ENCODE data around the gene FASN. TPM values are rescaled to one million over a fixed set of nuclear protein-coding genes. Genes with fewer than 3 reads are reported as not detected.

The FASN gene
- total and polyA plus RNA-seq, 2 donors (not counting 1 experiment from before 2014, with no cell fraction given) = 19.4 to 35.6 TPM

GRCh38 chr17:82116246-82116645 lies 18.2 kb upstream of the FASN start:
- Histone ChIP-seq H3K79me2 (ENCODE audit: control insufficient read depth, insufficient read depth, low read length) (no peaks in the 10 kb centered on the region), H3K36me3 (replicated peaks in 1 of 2; ENCODE audit: control extremely low read depth in 1 of 2, control insufficient read depth in 1 of 2, extremely low read depth in 1 of 2, insufficient read depth in 2 of 2, low read length in 1 of 2) (no peaks in the 10 kb centered on the region), H3K9me3 (ENCODE audit: control extremely low read depth in 1 of 3, control insufficient read depth in 2 of 3, insufficient read depth in 1 of 3, low read length in 2 of 3) (no peaks in the 10 kb centered on the region), H3K4me2 (replicated peaks; ENCODE audit: low read depth, low read length, poor library complexity, severe bottlenecking) (no peak overlapping the region), H3K27ac (ENCODE audit: low read length in 2 of 2) (no peak overlapping the region), H3K4me3 (ENCODE audit: control extremely low read depth in 1 of 5, extremely low read depth in 1 of 5, insufficient read depth in 1 of 5, low read depth in 2 of 5, low read length in 4 of 5) (no peak overlapping the region), H4K20me1 (ENCODE audit: control insufficient read depth, insufficient read depth, low read length, poor library complexity, severe bottlenecking) (no peaks in the 10 kb centered on the region), H2AFZ (ENCODE audit: insufficient read depth, low read depth, low read length, poor library complexity, severe bottlenecking) (no peak overlapping the region), H3K9ac (ENCODE audit: low read length) (no peak overlapping the region), H3K4me1 (ENCODE audit: control insufficient read depth in 2 of 2, insufficient read depth in 2 of 2, low read length in 2 of 2) (no peaks in the 10 kb centered on the region), H3K27me3 (replicated peaks in 1 of 4; ENCODE audit: control extremely low read depth in 1 of 4, control insufficient read depth in 3 of 4, insufficient read depth in 4 of 4, low read length in 3 of 4) (no peaks in the 10 kb centered on the region)
- H3K4me3 Mint-ChIP-seq = no peak overlapping the region
- H3K4me1 Mint-ChIP-seq = no peaks in the 10 kb centered on the region
- TF ChIP-seq EZH2 (IDR thresholded peaks at IDR 0.05; ENCODE audit: borderline replicate concordance, insufficient read depth, low read depth, low read length, poor library complexity, severe bottlenecking) = no peak
- TF ChIP-seq CTCF (IDR thresholded peaks at IDR 0.05) = no peak
- no peaks in the 10 kb centered on the region for H3K27me3 Mint-ChIP-seq
- no peak for DNase-seq
- WGBS (ENCODE audit: insufficient coverage) = 87% methylated on average over 6 of the region's 6 CpGs
- ATAC-seq (ENCODE audit: low read depth) = no peak
- no peaks in the 10 kb centered on the region for H3K9me3 Mint-ChIP-seq (ENCODE audit: insufficient read depth)
- POLR2A ChIA-PET = interaction anchor here (0.7 kb wide), 1 partner anchor 9 kb away, joined by 6 read pairs; no protein-coding TSS in a partner anchor
- CTCF ChIA-PET = no interaction called here
- no peak overlapping the region for H3K27ac Mint-ChIP-seq
- intact Hi-C loops (cut with micrococcal nuclease) = no loop called here

GRCh38 chr17:82114872-82115271 lies 16.8 kb upstream of the FASN start:
- no peak overlapping the region for H3K4me3 Mint-ChIP-seq
- H3K27ac ChIP-seq (ENCODE audit: low read length in 2 of 2) = no peak overlapping the region
- H4K20me1 ChIP-seq (ENCODE audit: control insufficient read depth, insufficient read depth, low read length, poor library complexity, severe bottlenecking) = no peaks in the 10 kb centered on the region
- no peaks in the 10 kb centered on the region for H3K9me3 ChIP-seq (ENCODE audit: control extremely low read depth in 1 of 3, control insufficient read depth in 2 of 3, insufficient read depth in 1 of 3, low read length in 2 of 3)
- no peaks in the 10 kb centered on the region for H3K27me3 ChIP-seq (replicated peaks in 1 of 4; ENCODE audit: control extremely low read depth in 1 of 4, control insufficient read depth in 3 of 4, insufficient read depth in 4 of 4, low read length in 3 of 4)
- H3K4me2 ChIP-seq (replicated peaks; ENCODE audit: low read depth, low read length, poor library complexity, severe bottlenecking) = no peak overlapping the region
- ATAC-seq (ENCODE audit: low read depth) = no peak
- ChIA-PET CTCF (no interaction called here), POLR2A (no interaction called here)
- H3K4me3 ChIP-seq (ENCODE audit: control extremely low read depth in 1 of 5, extremely low read depth in 1 of 5, insufficient read depth in 1 of 5, low read depth in 2 of 5, low read length in 4 of 5) = no peak overlapping the region
- no peaks in the 10 kb centered on the region for H3K4me1 ChIP-seq (ENCODE audit: control insufficient read depth in 2 of 2, insufficient read depth in 2 of 2, low read length in 2 of 2)
- H3K9ac ChIP-seq (ENCODE audit: low read length) = no peak overlapping the region
- no peak overlapping the region for H3K27ac Mint-ChIP-seq
- H3K9me3 Mint-ChIP-seq (ENCODE audit: insufficient read depth) = no peaks in the 10 kb centered on the region
- H2AFZ ChIP-seq (ENCODE audit: insufficient read depth, low read depth, low read length, poor library complexity, severe bottlenecking) = no peak overlapping the region
- no peaks in the 10 kb centered on the region for H3K27me3 Mint-ChIP-seq
- TF ChIP-seq EZH2 (IDR thresholded peaks at IDR 0.05; ENCODE audit: borderline replicate concordance, insufficient read depth, low read depth, low read length, poor library complexity, severe bottlenecking) (no peak), CTCF (IDR thresholded peaks at IDR 0.05) (no peak)
- no peaks in the 10 kb centered on the region for H3K79me2 ChIP-seq (ENCODE audit: control insufficient read depth, insufficient read depth, low read length)
- 95% methylated on average over 4 of the region's 9 CpGs for WGBS (ENCODE audit: insufficient coverage)
- no peaks in the 10 kb centered on the region for H3K4me1 Mint-ChIP-seq
- H3K36me3 ChIP-seq (replicated peaks in 1 of 2; ENCODE audit: control extremely low read depth in 1 of 2, control insufficient read depth in 1 of 2, extremely low read depth in 1 of 2, insufficient read depth in 2 of 2, low read length in 1 of 2) = no peaks in the 10 kb centered on the region
- no peak for DNase-seq
- intact Hi-C loops (cut with micrococcal nuclease) = no loop called here

Measured in B cell (primary cell).